Stimulated activated CD4-positive, alpha-beta T cell treated with anti-CD3 and anti-CD28 coated beads, Interleukin-2, amount 100 ng/mL, for 4 hours (primary cell): Measurements from ENCODE around the gene CYFIP1.

ENCODE experiments used
- DNase-seq: peaks from one replicate; pipeline ENCODE4 v3.0.0-alpha.2; 2020; ENCODE audit warnings: low read depth

CYFIP1 gene

GRCh38 chr15:22967084-22967770 lies 12.9 kb downstream of the CYFIP1 start:
- no peak for DNase-seq

- no peak for DNase-seq
Measured at GRCh38 chr15:22966321-22967083, 13.7 kb downstream of the CYFIP1 start.

GRCh38 chr15:22963641-22964040 lies 16.5 kb downstream of the CYFIP1 start:
- DNase-seq = no peak

GRCh38 chr15:22962611-22963010 lies 17.6 kb downstream of the CYFIP1 start:
- no peak for DNase-seq

- DNase-seq = no peak
Measured at GRCh38 chr15:22961762-22962161, 18.4 kb downstream of the CYFIP1 start.

GRCh38 chr15:22960556-22960955 lies 19.6 kb downstream of the CYFIP1 start:
- DNase-seq = no peak

- no peak for DNase-seq
Measured at GRCh38 chr15:22960126-22960525, 20.0 kb downstream of the CYFIP1 start.

GRCh38 chr15:22959321-22960101 lies 20.7 kb downstream of the CYFIP1 start:
- DNase-seq = no peak

- no peak for DNase-seq
Measured at GRCh38 chr15:22958487-22959280, 21.5 kb downstream of the CYFIP1 start.

- no peak for DNase-seq
Measured at GRCh38 chr15:22956978-22957260, 23.2 kb downstream of the CYFIP1 start.

- no peak for DNase-seq
Measured at GRCh38 chr15:22956257-22956977, 23.8 kb downstream of the CYFIP1 start.

GRCh38 chr15:22955544-22956119 lies 24.5 kb downstream of the CYFIP1 start:
- DNase-seq = no peak

- no peak for DNase-seq
Measured at GRCh38 chr15:22954798-22955543, 25.2 kb downstream of the CYFIP1 start.

- no peak for DNase-seq
Measured at GRCh38 chr15:22954326-22954725, 25.8 kb downstream of the CYFIP1 start.

- no peak for DNase-seq
Measured at GRCh38 chr15:22952796-22953579, 27.2 kb downstream of the CYFIP1 start.

GRCh38 chr15:22951381-22952280 lies 28.5 kb downstream of the CYFIP1 start:
- DNase-seq = no peak

GRCh38 chr15:22951031-22951380 lies 29.2 kb downstream of the CYFIP1 start:
- no peak for DNase-seq

GRCh38 chr15:22950256-22950990 lies 29.7 kb downstream of the CYFIP1 start:
- no peak for DNase-seq
